ENCODE data around the gene IRF4.
A peak's percentile ranks its signal among the peaks of the same experiment; 100 is the strongest.

The IRF4 gene

GRCh38 chr6:446418-447366 is 55.1 kb downstream of the IRF4 start:
- H3K4me1 ChIP-seq (ENCODE audit: control insufficient read depth, insufficient read depth, low read length) = peaks cover 4% of the 10 kb centered on the region
- no peak overlapping the region for H3K4me3 ChIP-seq (ENCODE audit: low read length)
- no peaks in the 10 kb centered on the region for H3K9me3 ChIP-seq (ENCODE audit: control insufficient read depth, low read length)
- H3K36me3 ChIP-seq (ENCODE audit: control insufficient read depth, insufficient read depth, low read length, severe bottlenecking) = no peaks in the 10 kb centered on the region
- no peak for DNase-seq (ENCODE audit: low read depth)
- no peak overlapping the region for H3K9ac ChIP-seq (ENCODE audit: low read length)
- H3K27me3 ChIP-seq (replicated peaks; ENCODE audit: control insufficient read depth, insufficient read depth, low read length) = peaks cover 10% of the 10 kb centered on the region

- H3K9ac ChIP-seq (ENCODE audit: low read length) = no peak overlapping the region
- no peaks in the 10 kb centered on the region for H3K9me3 ChIP-seq (ENCODE audit: control insufficient read depth, low read length)
- peaks cover 12% of the 10 kb centered on the region for H3K4me1 ChIP-seq (ENCODE audit: control insufficient read depth, insufficient read depth, low read length)
- DNase-seq (ENCODE audit: low read depth) = no peak
- H3K36me3 ChIP-seq (ENCODE audit: control insufficient read depth, insufficient read depth, low read length, severe bottlenecking) = no peaks in the 10 kb centered on the region
- peaks cover 10% of the 10 kb centered on the region for H3K27me3 ChIP-seq (replicated peaks; ENCODE audit: control insufficient read depth, insufficient read depth, low read length)
- no peak overlapping the region for H3K4me3 ChIP-seq (ENCODE audit: low read length)
Observed at GRCh38 chr6:447381-448165, 56.0 kb downstream of the IRF4 start.

DNA sequence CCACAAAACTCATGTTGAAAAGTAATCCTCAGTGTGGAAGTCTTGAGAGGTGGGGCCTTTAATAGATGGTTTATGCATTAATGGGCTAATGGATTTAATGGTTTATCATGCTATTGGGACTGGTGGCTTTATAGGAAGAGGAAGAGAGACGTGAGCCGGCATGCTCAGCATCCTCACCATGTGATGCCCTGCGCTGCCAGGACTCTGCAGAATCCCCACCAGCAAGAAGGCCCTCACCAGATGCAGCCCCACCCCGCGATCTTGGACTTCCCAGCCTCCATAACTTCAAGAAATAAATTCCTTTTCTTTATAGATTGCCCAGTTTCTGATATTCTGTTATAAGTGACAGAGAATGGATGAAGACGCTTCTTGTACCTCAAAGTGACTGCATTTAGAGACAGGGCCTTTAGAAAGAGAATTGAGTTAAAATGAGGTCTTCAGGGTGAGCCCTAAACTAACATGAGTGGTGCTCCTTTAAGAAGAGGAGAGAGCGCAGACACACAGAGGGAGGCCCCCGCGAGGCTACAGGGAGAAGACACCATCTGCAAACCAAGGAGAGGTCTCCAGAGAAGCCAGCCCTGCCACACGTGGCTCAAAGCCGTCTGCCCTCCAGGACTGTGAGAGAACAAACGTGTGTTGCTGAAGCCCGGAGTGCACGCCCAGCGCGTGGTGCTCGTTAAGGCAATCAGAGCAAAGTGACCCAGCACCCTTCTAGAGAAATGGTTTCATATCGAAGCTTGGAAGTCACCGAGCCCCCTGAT is 56.9 kb downstream of the IRF4 start:
- peaks cover 10% of the 10 kb centered on the region for H3K27me3 ChIP-seq (replicated peaks; ENCODE audit: control insufficient read depth, insufficient read depth, low read length)
- H3K9me3 ChIP-seq (ENCODE audit: control insufficient read depth, low read length) = no peaks in the 10 kb centered on the region
- no peak overlapping the region for H3K4me3 ChIP-seq (ENCODE audit: low read length)
- peaks cover 19% of the 10 kb centered on the region for H3K4me1 ChIP-seq (ENCODE audit: control insufficient read depth, insufficient read depth, low read length)
- DNase-seq (ENCODE audit: low read depth) = no peak
- no peak overlapping the region for H3K9ac ChIP-seq (ENCODE audit: low read length)
- H3K36me3 ChIP-seq (ENCODE audit: control insufficient read depth, insufficient read depth, low read length, severe bottlenecking) = no peaks in the 10 kb centered on the region

DNA sequence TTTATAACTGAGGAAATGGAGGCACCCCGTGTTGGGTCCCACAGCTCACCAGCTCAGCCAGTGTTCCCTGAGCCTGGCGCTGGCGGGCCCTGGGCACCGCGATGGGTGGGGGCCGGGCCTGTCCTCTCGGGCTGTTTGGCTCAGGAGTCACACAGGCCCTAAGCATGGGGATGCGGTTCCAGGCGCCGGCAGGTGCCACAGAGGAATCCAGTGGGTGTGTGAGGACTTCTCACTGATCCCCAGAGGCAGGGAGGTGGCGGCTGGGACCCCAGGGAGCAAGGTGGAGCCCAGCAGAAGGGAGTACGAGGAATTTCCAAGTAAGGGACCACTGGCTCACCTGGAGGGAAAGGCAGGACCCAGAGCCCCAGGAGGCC is 57.5 kb downstream of the IRF4 start:
- Histone ChIP-seq H3K4me3 (ENCODE audit: low read length) (no peak overlapping the region), H3K9me3 (ENCODE audit: control insufficient read depth, low read length) (no peaks in the 10 kb centered on the region), H3K36me3 (ENCODE audit: control insufficient read depth, insufficient read depth, low read length, severe bottlenecking) (no peaks in the 10 kb centered on the region), H3K9ac (ENCODE audit: low read length) (no peak overlapping the region), H3K4me1 (ENCODE audit: control insufficient read depth, insufficient read depth, low read length) (peaks cover 24% of the 10 kb centered on the region), H3K27me3 (replicated peaks; ENCODE audit: control insufficient read depth, insufficient read depth, low read length) (peaks cover 7% of the 10 kb centered on the region)
- no peak for DNase-seq (ENCODE audit: low read depth)

GRCh38 chr6:449486-450419 is 58.2 kb downstream of the IRF4 start:
- Histone ChIP-seq H3K36me3 (ENCODE audit: control insufficient read depth, insufficient read depth, low read length, severe bottlenecking) (no peaks in the 10 kb centered on the region), H3K9me3 (ENCODE audit: control insufficient read depth, low read length) (no peaks in the 10 kb centered on the region), H3K4me3 (ENCODE audit: low read length) (no peak overlapping the region), H3K9ac (ENCODE audit: low read length) (no peak overlapping the region), H3K4me1 (ENCODE audit: control insufficient read depth, insufficient read depth, low read length) (peaks cover 30% of the 10 kb centered on the region), H3K27me3 (replicated peaks; ENCODE audit: control insufficient read depth, insufficient read depth, low read length) (peaks cover 7% of the 10 kb centered on the region)
- no peak for DNase-seq (ENCODE audit: low read depth)

DNA sequence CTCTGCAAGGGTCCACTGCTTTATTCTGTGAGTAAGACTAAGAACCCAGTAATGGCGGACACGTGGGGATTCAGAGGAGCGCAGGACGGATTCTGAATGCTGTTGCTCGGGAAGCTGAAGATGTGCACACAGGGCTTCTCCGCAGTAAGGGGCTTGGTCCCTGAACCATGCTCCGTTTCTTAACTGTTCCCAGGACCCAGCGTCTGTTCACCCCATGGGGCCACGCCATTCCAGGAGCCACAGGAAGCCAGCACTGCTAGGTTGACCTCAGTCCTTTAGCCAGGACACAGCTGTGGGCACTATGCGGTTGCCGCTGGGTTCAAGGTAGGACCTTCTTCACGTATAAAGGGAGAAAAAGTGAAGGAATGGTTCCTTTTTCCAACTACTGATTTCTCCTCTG is 59.8 kb downstream of the IRF4 start:
- peaks cover 36% of the 10 kb centered on the region for H3K4me1 ChIP-seq (ENCODE audit: control insufficient read depth, insufficient read depth, low read length)
- peaks cover 5% of the 10 kb centered on the region for H3K27me3 ChIP-seq (replicated peaks; ENCODE audit: control insufficient read depth, insufficient read depth, low read length)
- H3K9me3 ChIP-seq (ENCODE audit: control insufficient read depth, low read length) = no peaks in the 10 kb centered on the region
- no peak overlapping the region for H3K9ac ChIP-seq (ENCODE audit: low read length)
- no peaks in the 10 kb centered on the region for H3K36me3 ChIP-seq (ENCODE audit: control insufficient read depth, insufficient read depth, low read length, severe bottlenecking)
- no peak overlapping the region for H3K4me3 ChIP-seq (ENCODE audit: low read length)
- no peak for DNase-seq (ENCODE audit: low read depth)

GRCh38 chr6:451847-452246 is 60.3 kb downstream of the IRF4 start:
- H3K9ac ChIP-seq (ENCODE audit: low read length) = peak overlapping the region; percentile 28
- no peak overlapping the region for H3K4me3 ChIP-seq (ENCODE audit: low read length)
- no peaks in the 10 kb centered on the region for H3K9me3 ChIP-seq (ENCODE audit: control insufficient read depth, low read length)
- H3K27me3 ChIP-seq (replicated peaks; ENCODE audit: control insufficient read depth, insufficient read depth, low read length) = no peaks in the 10 kb centered on the region
- H3K4me1 ChIP-seq (ENCODE audit: control insufficient read depth, insufficient read depth, low read length) = peaks cover 36% of the 10 kb centered on the region
- H3K36me3 ChIP-seq (ENCODE audit: control insufficient read depth, insufficient read depth, low read length, severe bottlenecking) = no peaks in the 10 kb centered on the region
- no peak for DNase-seq (ENCODE audit: low read depth)

DNA sequence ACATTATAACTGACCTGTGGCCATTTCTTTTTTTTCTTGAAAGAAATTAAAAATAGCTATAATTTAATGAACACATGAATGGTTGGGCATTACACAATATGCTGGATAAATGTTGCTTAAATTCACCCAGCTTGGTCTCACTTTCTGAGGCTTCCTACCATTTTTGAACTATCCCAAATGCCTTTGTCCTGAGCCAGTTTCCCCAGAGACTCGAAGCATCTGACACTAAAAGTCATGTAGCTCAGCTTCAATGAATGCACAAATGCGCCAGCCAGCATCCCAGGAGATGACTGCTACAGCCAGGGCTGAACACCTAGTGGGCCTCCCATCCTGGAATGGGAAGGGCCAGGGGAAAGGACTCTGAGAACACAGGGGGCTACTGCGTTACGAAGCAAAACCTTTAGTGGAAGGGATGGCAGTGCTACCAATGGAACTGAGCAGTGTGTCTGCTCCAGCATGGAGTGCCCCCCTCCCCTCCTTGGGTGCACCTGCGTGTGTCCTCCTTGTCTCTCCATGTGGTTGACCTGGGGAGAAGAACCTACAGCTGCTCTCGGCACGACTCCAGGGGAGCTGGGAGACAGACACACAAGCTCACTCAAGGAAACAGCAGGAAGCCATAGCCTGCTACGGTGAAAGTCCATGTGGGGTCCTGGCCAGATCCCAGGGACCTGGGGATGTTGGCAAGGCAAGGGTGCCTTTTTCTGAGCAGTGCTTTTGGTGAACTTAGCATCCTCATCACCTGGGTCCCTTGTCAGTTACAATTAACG is 60.9 kb downstream of the IRF4 start:
- H3K9ac ChIP-seq (ENCODE audit: low read length) = peak overlapping the region; percentile 79
- no peaks in the 10 kb centered on the region for H3K27me3 ChIP-seq (replicated peaks; ENCODE audit: control insufficient read depth, insufficient read depth, low read length)
- H3K36me3 ChIP-seq (ENCODE audit: control insufficient read depth, insufficient read depth, low read length, severe bottlenecking) = peaks cover 4% of the 10 kb centered on the region
- no peaks in the 10 kb centered on the region for H3K9me3 ChIP-seq (ENCODE audit: control insufficient read depth, low read length)
- peak overlapping the region; percentile 80 for H3K4me3 ChIP-seq (ENCODE audit: low read length)
- peaks cover 36% of the 10 kb centered on the region for H3K4me1 ChIP-seq (ENCODE audit: control insufficient read depth, insufficient read depth, low read length)
- DNase-seq (ENCODE audit: low read depth) = peak; percentile 34

- Histone ChIP-seq H3K9me3 (ENCODE audit: control insufficient read depth, low read length) (peaks cover 2% of the 10 kb centered on the region), H3K27me3 (replicated peaks; ENCODE audit: control insufficient read depth, insufficient read depth, low read length) (no peaks in the 10 kb centered on the region), H3K36me3 (ENCODE audit: control insufficient read depth, insufficient read depth, low read length, severe bottlenecking) (peaks cover 5% of the 10 kb centered on the region), H3K4me1 (ENCODE audit: control insufficient read depth, insufficient read depth, low read length) (peaks cover 36% of the 10 kb centered on the region), H3K4me3 (ENCODE audit: low read length) (peak overlapping the region; percentile 80), H3K9ac (ENCODE audit: low read length) (peak overlapping the region; percentile 80)
- DNase-seq (ENCODE audit: low read depth) = peak; percentile 10
Observed at GRCh38 chr6:453152-453551, 61.6 kb downstream of the IRF4 start.

Data from adipocyte (in vitro differentiated cells).